GM12878 (cell line): ENCODE measurements around the gene OXT. TPM values are rescaled to one million over a fixed set of nuclear protein-coding genes. Genes with fewer than 3 reads are reported as not detected.

Experiments
- CREM ChIP-seq: IDR thresholded peaks from 2 replicates; pipeline ENCODE4 v1.6.1; 2014; ENCODE audit warnings: antibody characterized with exemption, low read depth
- HDGF ChIP-seq: fragments of 450-650 bp; IDR thresholded peaks from 2 replicates; pipeline ENCODE4 v1.6.1; 2016; ENCODE audit warnings: antibody characterized with exemption
- IKZF2 ChIP-seq, 2 experiments: fragments of 450-650 bp; IDR thresholded peaks; 2 replicates each; pipeline ENCODE4 v1.6.1; 2017; ENCODE audit warnings: mild to moderate bottlenecking in 2 of 2, moderate library complexity in 2 of 2
- MEF2B ChIP-seq: fragments of 450-650 bp; IDR thresholded peaks from 2 replicates; pipeline ENCODE4 v1.6.1; 2018; ENCODE audit warnings: mild to moderate bottlenecking, moderate library complexity; ENCODE audit not compliant: partially characterized antibody, poor library complexity, severe bottlenecking
- MLLT1 ChIP-seq: fragments of 450-650 bp; IDR thresholded peaks from 2 replicates; pipeline ENCODE4 v1.6.1; 2016; ENCODE audit warnings: mild to moderate bottlenecking
- NBN ChIP-seq: fragments of 450-650 bp; IDR thresholded peaks from 2 replicates; pipeline ENCODE4 v1.6.1; 2016
- SMARCA5 ChIP-seq: fragments of 450-650 bp; IDR thresholded peaks from 2 replicates; pipeline ENCODE4 v1.6.1; 2017; ENCODE audit warnings: mild to moderate bottlenecking
- polyA plus RNA-seq, 11 experiments: library from polyadenylated mRNA; depleted of rRNA in 4 of 11; unstranded in 6 of 11; stranded (reverse) in 5 of 11; fragments of >200 nt; fragmentation: Nextera tagmentation in 4 of 11; fragmentation: Illumina TruSeq in 1 of 11; extraction: Ambion mirVana in 4 of 11; extraction: Trizol in 1 of 11; gene quantifications; 1 replicate in 1 of 11; 2 replicates in 10 of 11; pipeline versions ENCODE4 v1.2.1 to v1.2.3, GENCODE V29; 2011 to 2016; ENCODE audit warnings: inconsistent platforms in 2 of 11, missing spikeins in 2 of 11, low read depth in 1 of 11
- total RNA-seq, 4 experiments: library from RNA; depleted of rRNA in 3 of 4; stranded (reverse); fragments of >200 nt in 3 of 4; fragmentation: Illumina TruSeq in 1 of 4; extraction: Trizol in 1 of 4; gene quantifications; 2 replicates each; pipeline versions ENCODE4 v1.2.1 to v1.2.3, GENCODE V29; 2013 to 2021
- TF ChIP-seq, protein P1 (sequence below): fragments of 450-650 bp; IDR thresholded peaks from 2 replicates; pipeline ENCODE4 v1.6.1; 2017; ENCODE audit warnings: low read depth, mild to moderate bottlenecking, moderate library complexity

The OXT gene
- total and polyA plus RNA-seq, 10 of the 15 experiments (the other 5 are each of a cell fraction or from before 2014, with no cell fraction given): not detected

GRCh38 chr20:3045042-3045815 is 26.2 kb upstream of the OXT start (continued):
- 0 out of 2 replicates have a peak, but pooled peaks have one; percentile 33 for TF ChIP-seq SMARCA5
- TF ChIP-seq MLLT1: peak; percentile 80
- TF ChIP-seq HDGF: 0 out of 2 replicates have a peak, but pooled peaks have one; percentile 61
- TF ChIP-seq NBN: 0 out of 2 replicates have a peak, but pooled peaks have one; percentile 46
- peak; percentile 63 for TF ChIP-seq MEF2B
- peak; percentile 37; the same call in 1 of the 2 replicates for TF ChIP-seq CREM
- TF ChIP-seq IKZF2 (IDR thresholded peaks at IDR 0.05): peak; percentile 16 to 34; a peak in 2 of 4 replicates
- TF ChIP-seq, protein P1, sequence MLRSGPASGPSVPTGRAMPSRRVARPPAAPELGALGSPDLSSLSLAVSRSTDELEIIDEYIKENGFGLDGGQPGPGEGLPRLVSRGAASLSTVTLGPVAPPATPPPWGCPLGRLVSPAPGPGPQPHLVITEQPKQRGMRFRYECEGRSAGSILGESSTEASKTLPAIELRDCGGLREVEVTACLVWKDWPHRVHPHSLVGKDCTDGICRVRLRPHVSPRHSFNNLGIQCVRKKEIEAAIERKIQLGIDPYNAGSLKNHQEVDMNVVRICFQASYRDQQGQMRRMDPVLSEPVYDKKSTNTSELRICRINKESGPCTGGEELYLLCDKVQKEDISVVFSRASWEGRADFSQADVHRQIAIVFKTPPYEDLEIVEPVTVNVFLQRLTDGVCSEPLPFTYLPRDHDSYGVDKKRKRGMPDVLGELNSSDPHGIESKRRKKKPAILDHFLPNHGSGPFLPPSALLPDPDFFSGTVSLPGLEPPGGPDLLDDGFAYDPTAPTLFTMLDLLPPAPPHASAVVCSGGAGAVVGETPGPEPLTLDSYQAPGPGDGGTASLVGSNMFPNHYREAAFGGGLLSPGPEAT: peak; percentile 61; the same call in 1 of the 2 replicates
